Kidney (tissue), 14 donors: Measurements from ENCODE around the gene FBN2. TPM values are rescaled to one million over a fixed set of nuclear protein-coding genes. Genes with fewer than 3 reads are reported as not detected.
"Not testable (repeated sequence)": the region's sequence is repeated elsewhere in the genome, so short reads cannot be mapped to it uniquely, and the experiment has no call there.

Experiments
- DNase-seq, 5 donors: peaks; one replicate each; pipeline ENCODE4 v3.0.0-alpha.2; 2013 to 2020
- FAIRE-seq: peaks from 2 replicates; lab custom pipeline; 2012; peaks lifted over from hg19 to GRCh38; lab: Jason Lieb, UNC
- H3K27ac ChIP-seq, 2 donors: one replicate each; pipeline ENCODE4 v1.7.0; 2013; ENCODE audit warnings: low read depth in 2 of 2, low read length in 2 of 2, inconsistent platforms in 1 of 2
- H3K27me3 ChIP-seq: one replicate; pipeline ENCODE4 v1.7.1; 2013; ENCODE audit warnings: low read length, inconsistent platforms; ENCODE audit not compliant: control insufficient read depth, insufficient read depth
- H3K36me3 ChIP-seq, 3 donors: one replicate each; pipeline versions ENCODE4 v1.7.0 to v1.7.1; 2013; ENCODE audit warnings: low read length in 3 of 3, control low read depth in 1 of 3, inconsistent platforms in 1 of 3; ENCODE audit not compliant: insufficient read depth in 3 of 3, control insufficient read depth in 2 of 3
- H3K4me1 ChIP-seq, 3 donors: one replicate each; pipeline versions ENCODE4 v1.7.0 to v1.7.1; 2013; ENCODE audit warnings: low read length in 3 of 3, inconsistent platforms in 1 of 3, low read depth in 1 of 3; ENCODE audit not compliant: control insufficient read depth in 2 of 3, insufficient read depth in 2 of 3
- H3K4me3 ChIP-seq, 3 donors: one replicate each; pipeline versions ENCODE4 v1.7.0 to v1.8.1; 2013; ENCODE audit warnings: low read length in 3 of 3, control low read depth in 1 of 3, inconsistent platforms in 1 of 3
- H3K9ac ChIP-seq, 3 donors: one replicate each; pipeline versions ENCODE4 v1.7.0 to v1.7.1; 2013; ENCODE audit warnings: low read length in 3 of 3, control low read depth in 1 of 3, inconsistent platforms in 1 of 3
- H3K9me3 ChIP-seq, 3 donors: one replicate each; pipeline versions ENCODE4 v1.7.0 to v1.7.1; 2013; ENCODE audit warnings: low read length in 3 of 3, control low read depth in 1 of 3, inconsistent platforms in 1 of 3; ENCODE audit not compliant: control insufficient read depth in 2 of 3, insufficient read depth in 1 of 3
- intact Hi-C: fragments of 100-400 bp; cut with DNase I; formaldehyde crosslinking; loops from one replicate; pipeline ENCODE4 v1.11.1; 2022
- polyA plus RNA-seq: library from polyadenylated mRNA; stranded (reverse); fragments of 350-450 nt; fragmentation: Illumina TruSeq; extraction: RNeasy Lipid Tissue Mini Kit (QIAGEN cat#74804); gene quantifications from one replicate; pipeline ENCODE4 v1.2.3, GENCODE V29; 2014; ENCODE audit warnings: low read depth, low replicate concordance; ENCODE audit not compliant: insufficient read depth
- total RNA-seq: library from RNA; stranded (reverse); fragmentation: NEBNext Ultra II Directional; extraction: Animal tissue kit (Norgen Biotek cat#: 25700); gene quantifications from one replicate; pipeline ENCODE4 v1.2.1, GENCODE V29; 2021
- TF ChIP-seq, protein P1 (sequence below): IDR thresholded peaks from 3 replicates; pipeline ENCODE4 v1.5.1; 2012; ENCODE audit warnings: mild to moderate bottlenecking, moderate library complexity, borderline replicate concordance; ENCODE audit not compliant: insufficient read depth; ENCODE audit errors: extremely low read depth
- donor health status: control.
- donor health status: control.
- donor health status: control.
- donor health status: control.
- donor health status: control.
- donor health status: DM: yes; HTN: yes; CAD: no.
- donor health status: Normal renal cell carcinoma (clear cell type).

FBN2 gene
- total and polyA plus RNA-seq, 2 donors from 2014 or later, result 0.11 to 1.0 TPM

DNA sequence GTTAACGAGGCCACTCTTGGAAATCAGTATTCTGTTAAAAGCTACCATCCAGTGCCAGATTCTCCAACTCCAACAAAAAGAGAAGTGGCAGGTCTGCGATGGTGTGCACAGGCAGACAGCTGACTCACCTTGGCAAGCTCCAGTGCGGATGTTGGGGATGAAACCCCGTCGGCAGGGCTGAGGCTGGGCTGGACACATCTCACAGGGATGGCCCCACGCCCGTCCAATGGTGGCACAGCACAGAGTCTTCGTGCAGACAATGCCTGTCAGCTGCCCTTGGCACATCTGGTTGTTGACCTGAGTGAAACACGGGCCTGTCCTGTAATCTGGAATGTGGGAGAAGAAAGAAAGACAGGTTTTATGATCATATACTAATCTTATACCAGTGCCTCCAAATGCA, 73.4 kb downstream of the FBN2 start:
- Histone ChIP-seq H3K27ac (no peak overlapping the region), H3K36me3 (no peaks in the 10 kb centered on the region), H3K4me3 (no peak overlapping the region), H3K4me1 (no peaks in the 10 kb centered on the region), H3K9ac (no peak overlapping the region), H3K27me3 (no peaks in the 10 kb centered on the region), H3K9me3 (no peaks in the 10 kb centered on the region)
- DNase-seq (peak in 1 of 5 donors; percentile 51), FAIRE-seq (no peak)
- TF ChIP-seq, protein P1, sequence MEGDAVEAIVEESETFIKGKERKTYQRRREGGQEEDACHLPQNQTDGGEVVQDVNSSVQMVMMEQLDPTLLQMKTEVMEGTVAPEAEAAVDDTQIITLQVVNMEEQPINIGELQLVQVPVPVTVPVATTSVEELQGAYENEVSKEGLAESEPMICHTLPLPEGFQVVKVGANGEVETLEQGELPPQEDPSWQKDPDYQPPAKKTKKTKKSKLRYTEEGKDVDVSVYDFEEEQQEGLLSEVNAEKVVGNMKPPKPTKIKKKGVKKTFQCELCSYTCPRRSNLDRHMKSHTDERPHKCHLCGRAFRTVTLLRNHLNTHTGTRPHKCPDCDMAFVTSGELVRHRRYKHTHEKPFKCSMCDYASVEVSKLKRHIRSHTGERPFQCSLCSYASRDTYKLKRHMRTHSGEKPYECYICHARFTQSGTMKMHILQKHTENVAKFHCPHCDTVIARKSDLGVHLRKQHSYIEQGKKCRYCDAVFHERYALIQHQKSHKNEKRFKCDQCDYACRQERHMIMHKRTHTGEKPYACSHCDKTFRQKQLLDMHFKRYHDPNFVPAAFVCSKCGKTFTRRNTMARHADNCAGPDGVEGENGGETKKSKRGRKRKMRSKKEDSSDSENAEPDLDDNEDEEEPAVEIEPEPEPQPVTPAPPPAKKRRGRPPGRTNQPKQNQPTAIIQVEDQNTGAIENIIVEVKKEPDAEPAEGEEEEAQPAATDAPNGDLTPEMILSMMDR, result no peak
- intact Hi-C loops, result no loop called here

DNA sequence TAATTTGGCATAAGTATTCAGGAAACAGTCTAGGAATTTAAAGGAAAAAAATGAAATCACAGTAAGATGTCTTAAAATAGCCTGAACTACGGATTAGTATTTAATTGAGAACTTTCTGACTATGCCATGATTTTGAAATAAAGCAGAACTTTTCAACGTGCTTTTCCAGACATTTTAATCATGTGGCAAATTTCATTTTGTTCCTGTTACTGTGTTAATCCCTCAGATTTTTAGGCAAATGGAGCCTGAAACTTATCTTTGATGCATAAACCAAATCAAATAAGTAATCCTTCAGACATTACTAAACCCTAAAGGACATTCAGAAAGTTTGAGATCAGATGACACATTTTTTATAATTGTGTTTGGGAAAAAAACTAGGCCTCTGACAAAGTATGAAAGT, 75.7 kb downstream of the FBN2 start:
- Histone ChIP-seq H3K4me1 (no peaks in the 10 kb centered on the region), H3K27ac (no peak overlapping the region), H3K4me3 (no peak overlapping the region), H3K9ac (no peak overlapping the region), H3K27me3 (no peaks in the 10 kb centered on the region), H3K9me3 (no peaks in the 10 kb centered on the region), H3K36me3 (no peaks in the 10 kb centered on the region)
- FAIRE-seq (no peak), DNase-seq (no peak)
- TF ChIP-seq, protein P1, result no peak
- intact Hi-C loops, result no loop called here

DNA sequence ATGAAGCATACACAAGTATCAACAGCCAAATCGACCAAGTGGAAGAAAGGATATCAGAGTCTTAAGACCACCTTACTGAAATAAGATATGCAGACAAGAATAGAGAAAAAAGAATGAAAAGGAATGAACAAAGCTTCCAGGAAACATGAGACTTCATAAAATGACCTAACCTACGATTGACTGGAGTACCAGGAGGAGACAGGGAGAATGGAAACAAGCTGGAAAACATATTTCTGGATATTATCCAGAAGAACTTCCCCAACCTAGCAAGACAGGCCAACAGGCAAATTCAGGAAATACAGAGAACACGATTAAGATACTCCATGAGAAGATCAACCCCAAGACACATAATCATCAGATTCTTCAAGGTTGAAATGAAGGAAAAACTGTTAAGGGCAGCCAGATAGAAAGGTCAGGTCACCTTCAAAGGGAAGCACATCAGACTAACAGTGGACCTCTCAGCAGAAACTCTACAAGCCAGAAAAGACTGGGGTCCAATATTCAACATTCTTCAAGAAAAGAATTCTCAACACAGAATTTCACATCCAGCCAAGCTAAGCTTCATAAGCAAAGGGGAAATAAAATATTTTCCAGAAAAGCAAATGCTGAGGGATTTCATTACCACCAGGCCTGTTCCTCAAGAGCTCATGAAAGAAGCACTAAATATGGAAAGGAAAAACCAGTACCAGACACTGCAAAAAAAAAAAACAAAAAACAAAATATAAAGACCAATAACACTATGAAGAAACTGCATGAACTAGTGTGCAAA, 80.7 kb downstream of the FBN2 start:
- FAIRE-seq, H3K4me1 ChIP-seq, H3K4me3 ChIP-seq, DNase-seq, H3K27me3 ChIP-seq, H3K36me3 ChIP-seq, H3K9me3 ChIP-seq, H3K9ac ChIP-seq, intact Hi-C loops, H3K27ac ChIP-seq: not testable (repeated sequence)

DNA sequence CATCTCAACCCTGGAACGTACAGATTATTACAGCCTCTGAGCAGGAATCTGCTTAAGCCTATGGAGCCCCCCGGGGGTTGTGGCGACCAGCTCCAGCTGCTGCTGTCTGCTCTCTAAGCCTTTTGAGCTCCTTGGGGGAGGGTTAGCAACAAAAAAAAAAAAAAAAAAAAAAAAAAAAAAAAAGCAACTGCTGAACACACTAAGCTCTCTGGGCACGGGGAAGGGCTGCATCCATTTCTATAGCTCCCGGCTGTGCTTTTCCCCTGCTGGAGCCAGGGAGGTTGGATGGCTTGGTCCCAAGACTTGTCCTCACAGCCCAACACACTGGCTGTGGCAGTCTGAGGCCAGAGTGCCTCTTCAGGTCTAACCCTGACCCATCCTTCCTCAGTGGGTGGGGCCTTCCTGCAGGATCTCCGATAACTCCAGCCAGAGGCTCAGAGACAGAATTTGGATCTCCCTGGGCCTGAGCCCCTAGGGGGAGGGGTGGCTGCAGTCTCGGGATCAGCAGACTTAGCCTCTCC, 82.1 kb downstream of the FBN2 start:
- Histone ChIP-seq H3K4me1 (no peaks in the 10 kb centered on the region), H3K27me3 (no peaks in the 10 kb centered on the region), H3K9ac (no peak overlapping the region), H3K36me3 (no peaks in the 10 kb centered on the region), H3K27ac (no peak overlapping the region), H3K9me3 (peaks cover 0 to 2% (median 0%) of the 10 kb centered on the region in 3 donors), H3K4me3 (no peak overlapping the region)
- TF ChIP-seq, protein P1, result no peak
- intact Hi-C loops, result no loop called here
- FAIRE-seq (no peak), DNase-seq (peak in 1 of 5 donors; percentile 37)
